HG03432 (cell line): ENCODE measurements around the gene CATSPERB.
"Not testable (repeated sequence)": the region's sequence is repeated elsewhere in the genome, so short reads cannot be mapped to it uniquely, and the experiment has no call there.

ENCODE experiments used
- ATAC-seq: cut with Tn5 transposase; IDR thresholded peaks from one replicate; pipeline ENCODE4 v1.9.1; 2021; ENCODE audit warnings: mild to moderate bottlenecking, moderate library complexity; ENCODE audit not compliant: unreplicated experiment

Gene CATSPERB

GRCh38 chr14:91731986-91732385, at the start of gene CATSPERB:
CATSPERB (minus strand) TSS chr14:91732086; CDS start chr14:91729479, 2,607 bp downstream.
- no peak for ATAC-seq

- no peak for ATAC-seq
These were observed 48.6 kb upstream of the CATSPERB start for GRCh38 chr14:91780452-91780851.

GRCh38 chr14:91778217-91778616, 46.3 kb upstream of the CATSPERB start:
- no peak for ATAC-seq

GRCh38 chr14:91774140-91775096, 42.5 kb upstream of the CATSPERB start:
- no peak for ATAC-seq

GRCh38 chr14:91770185-91770584, 38.3 kb upstream of the CATSPERB start:
- no peak for ATAC-seq

GRCh38 chr14:91755570-91756295, 23.8 kb upstream of the CATSPERB start:
- ATAC-seq: no peak

- ATAC-seq: no peak
These were observed 22.9 kb upstream of the CATSPERB start for GRCh38 chr14:91754819-91755218.

- no peak for ATAC-seq
These were observed 22.3 kb upstream of the CATSPERB start for GRCh38 chr14:91754185-91754584.

GRCh38 chr14:91753501-91754128, 21.7 kb upstream of the CATSPERB start:
- no peak for ATAC-seq

- ATAC-seq: no peak
These were observed 21.1 kb upstream of the CATSPERB start for GRCh38 chr14:91752961-91753360.

GRCh38 chr14:91751719-91752118, 19.8 kb upstream of the CATSPERB start:
- no peak for ATAC-seq

- ATAC-seq: no peak
These were observed 18.8 kb upstream of the CATSPERB start for GRCh38 chr14:91750634-91751198.

- ATAC-seq: no peak
These were observed 18.0 kb upstream of the CATSPERB start for GRCh38 chr14:91749868-91750267.

- no peak for ATAC-seq
These were observed 16.2 kb upstream of the CATSPERB start for GRCh38 chr14:91748049-91748448.

GRCh38 chr14:91745344-91745743, 13.5 kb upstream of the CATSPERB start:
- no peak for ATAC-seq

- no peak for ATAC-seq
These were observed 12.2 kb upstream of the CATSPERB start for GRCh38 chr14:91744068-91744480.

GRCh38 chr14:91743305-91743653, 11.4 kb upstream of the CATSPERB start:
- ATAC-seq: no peak

GRCh38 chr14:91742621-91743304, 10.9 kb upstream of the CATSPERB start:
- ATAC-seq: no peak

- not testable (repeated sequence) for ATAC-seq
These were observed 8.0 kb upstream of the CATSPERB start for GRCh38 chr14:91739867-91740266.

GRCh38 chr14:91737619-91738018, 5.7 kb upstream of the CATSPERB start:
- no peak for ATAC-seq
